ENCODE measurements around the gene ADORA3. TPM values are rescaled to one million over a fixed set of nuclear protein-coding genes. Genes with fewer than 3 reads are reported as not detected.

ADORA3 gene
- total and polyA plus RNA-seq, 10 of the 15 experiments (the other 5 are each of a cell fraction or from before 2014, with no cell fraction given) = 0.14 to 0.29 (median 0.18) TPM; not detected in 2

DNA sequence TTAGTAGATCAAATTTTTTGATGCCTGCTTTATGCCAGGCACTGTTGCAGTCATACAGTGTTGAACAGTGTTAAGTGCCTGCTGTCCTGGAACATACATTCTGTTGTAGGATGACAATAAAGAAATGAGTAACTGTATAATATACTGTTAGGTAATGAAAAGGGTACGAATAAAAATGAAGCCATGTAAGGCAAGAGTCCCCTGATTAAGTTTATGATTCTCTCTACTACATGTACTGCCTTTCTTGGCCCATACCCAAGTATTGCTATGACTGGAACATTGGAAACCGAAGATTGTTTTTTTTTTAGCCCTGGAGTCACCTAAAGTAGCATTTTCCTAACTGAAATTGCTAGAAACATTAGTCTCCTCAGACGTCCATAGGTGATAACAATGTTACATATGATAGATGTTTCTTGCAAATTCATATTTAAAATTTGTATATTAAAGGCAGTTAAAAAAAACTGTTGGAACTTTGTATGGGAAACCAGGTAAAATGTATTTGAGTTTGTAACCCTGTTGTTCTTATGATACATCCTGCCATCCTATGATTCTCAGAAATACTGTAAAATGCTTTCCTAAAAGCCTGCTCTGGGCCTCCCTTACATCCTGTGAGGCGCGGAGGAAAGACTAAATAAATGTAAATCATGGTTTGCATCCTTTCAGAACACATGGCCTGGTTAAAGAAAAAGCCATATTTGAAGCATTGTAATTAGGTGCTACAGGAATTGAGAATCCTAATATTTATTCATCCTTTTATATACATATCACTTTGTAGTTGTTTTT is 48.4 kb downstream of the ADORA3 start:
- H3K36me3 ChIP-seq (ENCODE audit: control insufficient read depth in 2 of 2, insufficient read depth in 2 of 2, low read length in 1 of 2) = peaks cover 7 to 14% of the 10 kb centered on the region in 2 experiments
- no peak overlapping the region for H2AFZ ChIP-seq (ENCODE audit: control insufficient read depth, low read depth, low read length)
- no peaks in the 10 kb centered on the region for H4K20me1 ChIP-seq (ENCODE audit: control insufficient read depth, insufficient read depth)
- FAIRE-seq = no peak
- H3K4me3 ChIP-seq = peak overlapping the region; percentile 32
- H3K4me1 ChIP-seq (ENCODE audit: control insufficient read depth, insufficient read depth, low read length) = peaks cover 12% of the 10 kb centered on the region; the same call in 1 of the 2 replicates
- intact Hi-C loops (cut with micrococcal nuclease; ENCODE audit: unreplicated experiment) (loop anchor here (2.0 kb wide), 1 partner anchor 14 kb away; no protein-coding TSS in a partner anchor), in situ Hi-C loops (cut with MboI) (no loop called here)
- H3K27ac ChIP-seq (ENCODE audit: control insufficient read depth, insufficient read depth) = peak overlapping the region; percentile 59
- ATAC-seq = peak; percentile 77
- H3K79me2 ChIP-seq (ENCODE audit: control insufficient read depth, insufficient read depth, low read length) = peaks cover 50% of the 10 kb centered on the region
- peak overlapping the region; percentile 74 for H3K4me2 ChIP-seq (ENCODE audit: control insufficient read depth, insufficient read depth)
- ChIA-PET CTCF (interaction anchor here (3.7 to 5.0 kb wide), 2 partner anchors 14 to 27 kb away, joined by 14 to 32 read pairs; no protein-coding TSS in a partner anchor), RAD21 (ENCODE audit: unreplicated experiment) (no interaction called here), POLR2A (no interaction called here), SMC1A (ENCODE audit: uncharacterized antibody, unreplicated experiment) (interaction anchor here (2.6 kb wide), 1 partner anchor 53 kb away, joined by 11 read pairs; no protein-coding TSS in a partner anchor)
- 54% methylated on average over 5 of the region's 5 CpGs for WGBS (ENCODE audit: insufficient coverage, insufficient replicate concordance, low lambda C conversion rate, missing lambda C conversion rate)
- BruUV-seq (replicated peaks) = no TSS peak
- H3K9ac ChIP-seq (ENCODE audit: control insufficient read depth, insufficient read depth, low read length) = no peak overlapping the region
- peak; percentile 24 for DNase-seq (ENCODE audit: low read depth, low spot score)
- H3K9me3 ChIP-seq (replicated peaks; ENCODE audit: control insufficient read depth, insufficient read depth, low read length) = no peaks in the 10 kb centered on the region
- no peaks in the 10 kb centered on the region for H3K27me3 ChIP-seq (replicated peaks in 1 of 2; ENCODE audit: control insufficient read depth in 2 of 2, insufficient read depth in 2 of 2, low read length in 1 of 2)
- TF ChIP-seq JUNB (IDR thresholded peaks at IDR 0.05) = peak; percentile 86
- TF ChIP-seq EED (IDR thresholded peaks at IDR 0.05; ENCODE audit: low read depth) = no peak
- no peak for TF ChIP-seq PKNOX1 (IDR thresholded peaks at IDR 0.05)
- TF ChIP-seq EGR1 (IDR thresholded peaks at IDR 0.05; ENCODE audit: borderline replicate concordance in 1 of 2, low read depth in 2 of 2, low read length in 2 of 2) = no peak
- TF ChIP-seq YY1 (IDR thresholded peaks at IDR 0.05; ENCODE audit: low read depth, low read length) = no peak
- no peak for TF ChIP-seq USF2 (IDR thresholded peaks at IDR 0.05; ENCODE audit: borderline replicate concordance, low read depth, low read length)
- TF ChIP-seq, protein P1, sequence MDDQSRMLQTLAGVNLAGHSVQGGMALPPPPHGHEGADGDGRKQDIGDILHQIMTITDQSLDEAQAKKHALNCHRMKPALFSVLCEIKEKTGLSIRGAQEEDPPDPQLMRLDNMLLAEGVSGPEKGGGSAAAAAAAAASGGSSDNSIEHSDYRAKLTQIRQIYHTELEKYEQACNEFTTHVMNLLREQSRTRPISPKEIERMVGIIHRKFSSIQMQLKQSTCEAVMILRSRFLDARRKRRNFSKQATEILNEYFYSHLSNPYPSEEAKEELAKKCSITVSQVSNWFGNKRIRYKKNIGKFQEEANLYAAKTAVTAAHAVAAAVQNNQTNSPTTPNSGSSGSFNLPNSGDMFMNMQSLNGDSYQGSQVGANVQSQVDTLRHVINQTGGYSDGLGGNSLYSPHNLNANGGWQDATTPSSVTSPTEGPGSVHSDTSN (IDR thresholded peaks at IDR 0.05; ENCODE audit: insufficient replicate concordance, low read depth, low read length) = no peak
- no peak for TF ChIP-seq SMC3 (IDR thresholded peaks at IDR 0.05; ENCODE audit: borderline replicate concordance, low read length)
- no peak for TF ChIP-seq ELK1 (IDR thresholded peaks at IDR 0.05; ENCODE audit: low read depth, low read length)
- TF ChIP-seq, protein P2, sequence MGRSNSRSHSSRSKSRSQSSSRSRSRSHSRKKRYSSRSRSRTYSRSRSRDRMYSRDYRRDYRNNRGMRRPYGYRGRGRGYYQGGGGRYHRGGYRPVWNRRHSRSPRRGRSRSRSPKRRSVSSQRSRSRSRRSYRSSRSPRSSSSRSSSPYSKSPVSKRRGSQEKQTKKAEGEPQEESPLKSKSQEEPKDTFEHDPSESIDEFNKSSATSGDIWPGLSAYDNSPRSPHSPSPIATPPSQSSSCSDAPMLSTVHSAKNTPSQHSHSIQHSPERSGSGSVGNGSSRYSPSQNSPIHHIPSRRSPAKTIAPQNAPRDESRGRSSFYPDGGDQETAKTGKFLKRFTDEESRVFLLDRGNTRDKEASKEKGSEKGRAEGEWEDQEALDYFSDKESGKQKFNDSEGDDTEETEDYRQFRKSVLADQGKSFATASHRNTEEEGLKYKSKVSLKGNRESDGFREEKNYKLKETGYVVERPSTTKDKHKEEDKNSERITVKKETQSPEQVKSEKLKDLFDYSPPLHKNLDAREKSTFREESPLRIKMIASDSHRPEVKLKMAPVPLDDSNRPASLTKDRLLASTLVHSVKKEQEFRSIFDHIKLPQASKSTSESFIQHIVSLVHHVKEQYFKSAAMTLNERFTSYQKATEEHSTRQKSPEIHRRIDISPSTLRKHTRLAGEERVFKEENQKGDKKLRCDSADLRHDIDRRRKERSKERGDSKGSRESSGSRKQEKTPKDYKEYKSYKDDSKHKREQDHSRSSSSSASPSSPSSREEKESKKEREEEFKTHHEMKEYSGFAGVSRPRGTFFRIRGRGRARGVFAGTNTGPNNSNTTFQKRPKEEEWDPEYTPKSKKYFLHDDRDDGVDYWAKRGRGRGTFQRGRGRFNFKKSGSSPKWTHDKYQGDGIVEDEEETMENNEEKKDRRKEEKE (IDR thresholded peaks at IDR 0.05) = no peak
- TF ChIP-seq BMI1 (IDR thresholded peaks at IDR 0.05; ENCODE audit: borderline replicate concordance) = no peak
- 0 out of 2 replicates have a peak, but pooled peaks have one; percentile 16 for TF ChIP-seq ZNF384 (IDR thresholded peaks at IDR 0.05; ENCODE audit: borderline replicate concordance, low read depth, low read length)
- TF ChIP-seq CHD2 (IDR thresholded peaks at IDR 0.05; ENCODE audit: borderline replicate concordance, low read depth, low read length) = no peak
- no peak for TF ChIP-seq SUPT20H (IDR thresholded peaks at IDR 0.05; ENCODE audit: borderline replicate concordance, control insufficient read depth, low read depth, low read length)
- no peak for TF ChIP-seq STAT3 (IDR thresholded peaks at IDR 0.05; ENCODE audit: low read depth, low read length)
